Heart right ventricle (tissue), 16 donors: Measurements from ENCODE around the gene LPAR1. TPM values are rescaled to one million over a fixed set of nuclear protein-coding genes. Genes with fewer than 3 reads are reported as not detected.

Experiments
- ATAC-seq, 8 donors: fragments of 200-7000 bp; cut with Tn5 transposase; one replicate each; pipeline ENCODE4 v1.9.1; 2020; ENCODE audit warnings: mild to moderate bottlenecking in 8 of 8, moderate library complexity in 8 of 8, moderate number of reproducible peaks in 1 of 8
- DNase-seq, 2 donors: peaks; one replicate each; pipeline ENCODE4 v3.0.0-alpha.2; 2020
- H3K27ac ChIP-seq, 10 donors: fragments of 200-600 bp; sonication (generic) in 2 of 10; one replicate each; pipeline versions ENCODE4 v1.5.0 to v1.8.0; 2020 to 2022; ENCODE audit warnings: mild to moderate bottlenecking in 3 of 10
- H3K27me3 ChIP-seq, 7 donors: fragments of 200-600 bp; one replicate each; pipeline ENCODE4 v1.8.0; 2021 to 2022; ENCODE audit warnings: mild to moderate bottlenecking in 2 of 7
- H3K36me3 ChIP-seq, 9 donors: fragments of 200-600 bp; sonication (generic) in 1 of 9; one replicate each; pipeline versions ENCODE4 v1.5.0 to v1.8.0; 2020 to 2022; ENCODE audit warnings: mild to moderate bottlenecking in 2 of 9
- H3K4me1 ChIP-seq, 9 donors: fragments of 200-600 bp; sonication (generic) in 1 of 9; one replicate each; pipeline versions ENCODE4 v1.5.0 to v1.8.0; 2020 to 2022; ENCODE audit warnings: mild to moderate bottlenecking in 4 of 9
- H3K4me3 ChIP-seq, 10 donors: fragments of 200-600 bp; sonication (generic) in 2 of 10; one replicate each; pipeline versions ENCODE4 v1.5.0 to v1.8.0; 2020 to 2022; ENCODE audit warnings: mild to moderate bottlenecking in 7 of 10, moderate library complexity in 2 of 10
- H3K9me3 ChIP-seq, 11 donors: fragments of 200-600 bp in 10 of 11; sonication (generic) in 2 of 11; one replicate each; pipeline versions ENCODE4 v1.5.0 to v1.8.0; 2013 to 2022; ENCODE audit warnings: mild to moderate bottlenecking in 2 of 11, control low read depth in 1 of 11, moderate library complexity in 1 of 11
- WGBS, 2 donors: extraction: QIAGEN DNeasy Blood & Tissue Kit; methylation state at CpG; one replicate each; pipeline ENCODE4 v1.1.7; 2013; ENCODE audit warnings: inconsistent platforms in 1 of 2; 5-methylcytosine and 5-hydroxymethylcytosine counted together
- intact Hi-C, 10 donors: fragments of 100-400 bp; cut with DNase I; formaldehyde crosslinking; loops; one replicate each; pipeline versions ENCODE4 v1.11.1 to v1.14.2; 2022
- polyA plus RNA-seq, 2 donors: library from polyadenylated mRNA; stranded (reverse); fragments of 200-250 nt; gene quantifications; one replicate each; pipeline ENCODE4 v1.2.3, GENCODE V29; 2013
- total RNA-seq, 10 donors: library from RNA; stranded (reverse); fragmentation: NEBNext Ultra II Directional in 3 of 10; extraction: Animal tissue kit (Norgen Biotek cat#: 25700) in 3 of 10; gene quantifications; one replicate each; pipeline versions ENCODE4 v1.2.1 to v1.2.4, GENCODE V29; 2021 to 2023
- TF ChIP-seq, protein P1 (sequence below), 9 donors: fragments of 200-600 bp; sonication (generic) in 2 of 9; IDR thresholded peaks; one replicate each; pipeline versions ENCODE4 v1.5.0 to v1.8.0; 2021 to 2022; ENCODE audit warnings: antibody characterized with exemption in 9 of 9, mild to moderate bottlenecking in 5 of 9, moderate library complexity in 1 of 9
- donor health status: Arrhythmogenic right ventricular cardiomyopathy.
- donor health status: ischemic (EF 13 %, LVEDD 7.1; RV severe dilation, severe dysfunction).
- donor health status: healthy with polysubstance abuse.
- donor health status: DM: no; HTN: yes; CAD: no.
- donor health status: DM: no; HTN: no; CAD: no.
- donor health status: ischemic (EF 25% LVEDD 6.9; RV normal size, moderate dysfunction).
- donor health status: ischemic (EF 25% LVEDD 5.7; RV mildly dilated, moderate dysfunction).
- donor health status: healthy.
- donor health status: DM: yes; HTN: yes; CAD: no.
- donor health status: Ischemic cardiomyopathy.
- donor health status: ischemic (EF 35%, LVEDD 5.7; RV mildly dilated, moderate dysfunction).
- donor health status: nonischemic (EF 11% LVEDD 7.7; RV severe dilation, severe dysfunction).
- donor health status: DM: yes; HTN: yes; CAD: no.
- donor health status: PGD.
- donor health status: ischemic (EF 29% LVEDD 5.4; RV normal size, mild dysfunction).
- donor health status: nonischemic (EF 23%, LVEDD 6.1; RV moderate dilation, normal function).

LPAR1 gene
- total and polyA plus RNA-seq, 12 donors = 4.0 to 16.6 (median 7.7) TPM

DNA sequence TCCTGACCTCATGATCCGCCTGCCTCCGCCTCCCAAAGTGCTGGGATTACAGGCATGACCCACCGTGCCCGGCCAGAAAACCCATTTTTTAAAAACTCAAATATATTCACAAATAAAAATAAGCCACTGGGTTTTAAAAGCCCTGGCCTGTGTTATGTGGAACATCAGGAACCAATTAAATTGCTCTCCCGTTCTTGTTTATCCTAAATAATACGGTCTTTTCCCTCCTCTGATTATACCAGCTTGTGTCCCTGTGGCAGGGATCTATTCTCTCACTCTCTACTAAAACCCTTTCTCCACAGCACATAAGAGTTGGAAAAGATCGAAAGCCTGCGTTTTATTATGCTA lies 30.1 kb upstream of the LPAR1 start:
- DNase-seq = no peak
- no peaks in the 10 kb centered on the region for H3K27me3 ChIP-seq
- no peaks in the 10 kb centered on the region for H3K9me3 ChIP-seq
- 87 to 89% methylated on average over 8 of the region's 8 CpGs for WGBS, 2 donors
- ATAC-seq = no peak
- H3K4me1 ChIP-seq = peaks cover 0 to 28% (median 0%) of the 10 kb centered on the region in 9 donors
- H3K4me3 ChIP-seq = no peak overlapping the region
- H3K36me3 ChIP-seq = no peaks in the 10 kb centered on the region
- H3K27ac ChIP-seq = peak overlapping the region in 5 of 10 donors; percentile 37 to 76 (median 60)
- intact Hi-C loops = no loop called here
- TF ChIP-seq, protein P1, sequence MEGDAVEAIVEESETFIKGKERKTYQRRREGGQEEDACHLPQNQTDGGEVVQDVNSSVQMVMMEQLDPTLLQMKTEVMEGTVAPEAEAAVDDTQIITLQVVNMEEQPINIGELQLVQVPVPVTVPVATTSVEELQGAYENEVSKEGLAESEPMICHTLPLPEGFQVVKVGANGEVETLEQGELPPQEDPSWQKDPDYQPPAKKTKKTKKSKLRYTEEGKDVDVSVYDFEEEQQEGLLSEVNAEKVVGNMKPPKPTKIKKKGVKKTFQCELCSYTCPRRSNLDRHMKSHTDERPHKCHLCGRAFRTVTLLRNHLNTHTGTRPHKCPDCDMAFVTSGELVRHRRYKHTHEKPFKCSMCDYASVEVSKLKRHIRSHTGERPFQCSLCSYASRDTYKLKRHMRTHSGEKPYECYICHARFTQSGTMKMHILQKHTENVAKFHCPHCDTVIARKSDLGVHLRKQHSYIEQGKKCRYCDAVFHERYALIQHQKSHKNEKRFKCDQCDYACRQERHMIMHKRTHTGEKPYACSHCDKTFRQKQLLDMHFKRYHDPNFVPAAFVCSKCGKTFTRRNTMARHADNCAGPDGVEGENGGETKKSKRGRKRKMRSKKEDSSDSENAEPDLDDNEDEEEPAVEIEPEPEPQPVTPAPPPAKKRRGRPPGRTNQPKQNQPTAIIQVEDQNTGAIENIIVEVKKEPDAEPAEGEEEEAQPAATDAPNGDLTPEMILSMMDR (IDR thresholded peaks at IDR 0.05) = no peak

DNA sequence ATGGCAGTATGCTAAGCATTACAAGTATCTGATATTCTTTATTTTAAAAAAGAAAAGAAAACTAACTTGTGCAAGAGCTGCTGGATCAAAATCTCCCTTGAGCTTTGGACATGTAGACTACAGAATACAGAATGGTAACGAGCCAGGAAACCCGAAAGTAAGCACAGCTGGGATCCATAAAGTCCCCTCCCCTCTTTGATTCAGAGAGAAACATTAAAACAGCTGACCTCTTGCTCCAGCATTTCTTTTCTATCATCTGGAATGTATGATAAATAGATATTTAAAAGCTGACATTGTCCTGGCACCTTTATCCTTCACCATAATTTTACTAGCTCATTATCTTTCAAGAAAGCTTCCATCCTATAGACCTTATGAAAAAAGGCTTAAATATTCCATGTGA lies 28.2 kb upstream of the LPAR1 start:
- Histone ChIP-seq H3K4me3 (no peak overlapping the region), H3K9me3 (no peaks in the 10 kb centered on the region), H3K4me1 (peaks cover 0 to 28% (median 0%) of the 10 kb centered on the region in 9 donors), H3K36me3 (no peaks in the 10 kb centered on the region), H3K27me3 (no peaks in the 10 kb centered on the region), H3K27ac (peak overlapping the region in 6 of 10 donors; percentile 22 to 60 (median 28))
- intact Hi-C loops = no loop called here
- 51 to 57% methylated on average over 2 of the region's 2 CpGs for WGBS, 2 donors
- TF ChIP-seq, protein P1 (IDR thresholded peaks at IDR 0.05) = no peak
- peak in 2 of 8 donors; percentile 39 to 49 for ATAC-seq
- DNase-seq = no peak

DNA sequence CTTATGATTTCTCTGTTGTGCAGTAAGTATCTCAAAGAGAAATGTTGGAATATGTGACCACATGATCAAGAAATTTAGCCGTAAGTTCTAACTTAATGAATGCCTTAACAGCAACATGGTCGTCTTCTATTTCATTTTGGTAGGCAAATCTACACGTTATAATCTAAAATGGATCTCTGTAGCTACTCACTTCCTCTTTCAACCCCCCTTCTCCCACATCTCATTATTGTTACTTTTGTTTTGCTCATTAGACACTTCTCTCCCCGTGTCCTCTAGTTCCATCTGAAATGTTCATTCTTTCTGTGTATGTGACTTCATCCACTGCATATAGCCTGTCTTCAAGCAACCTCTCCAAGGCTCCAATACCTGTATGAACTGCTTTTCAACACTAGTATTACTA lies 27.1 kb upstream of the LPAR1 start:
- no peaks in the 10 kb centered on the region for H3K9me3 ChIP-seq
- no peak for ATAC-seq
- WGBS, 2 donors = 67 to 76% methylated on average over 4 of the region's 4 CpGs
- intact Hi-C loops = no loop called here
- no peak overlapping the region for H3K4me3 ChIP-seq
- TF ChIP-seq, protein P1 (IDR thresholded peaks at IDR 0.05) = no peak
- no peak for DNase-seq
- H3K36me3 ChIP-seq = no peaks in the 10 kb centered on the region
- H3K4me1 ChIP-seq = peaks cover 0 to 28% (median 0%) of the 10 kb centered on the region in 9 donors
- H3K27ac ChIP-seq = peak overlapping the region in 2 of 10 donors; percentile 56 to 60
- H3K27me3 ChIP-seq = no peaks in the 10 kb centered on the region

DNA sequence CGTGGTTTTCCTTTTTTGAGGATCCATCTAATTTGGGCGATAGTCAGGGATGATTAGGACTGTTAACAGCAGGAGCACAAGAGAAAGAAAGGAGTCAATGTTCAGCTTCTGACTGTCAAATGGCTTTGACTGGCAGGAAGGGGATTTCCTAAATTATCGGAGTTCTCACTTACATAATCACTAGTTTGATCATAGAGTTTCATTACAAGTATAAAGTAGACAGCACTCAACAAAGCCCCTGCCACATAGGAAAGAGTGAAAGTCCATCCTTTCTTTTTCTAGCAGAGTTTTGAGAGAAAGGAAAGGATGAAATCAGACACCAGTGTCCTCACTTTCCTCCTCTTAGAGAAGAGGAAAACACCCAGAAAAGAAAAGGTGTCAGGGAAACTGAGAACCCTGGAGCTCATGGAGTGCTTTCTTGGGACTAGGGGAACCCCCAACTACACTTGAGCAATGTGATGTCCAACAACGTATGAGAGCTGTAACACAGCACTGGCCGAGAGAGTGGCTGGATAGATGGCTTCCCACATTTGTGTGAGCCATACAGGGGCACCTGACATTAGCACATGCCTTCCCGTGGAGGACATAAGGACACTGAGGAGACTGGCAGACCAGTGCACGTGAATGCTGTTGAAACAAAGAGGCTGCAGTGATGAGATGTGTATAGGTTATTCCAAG lies 26.0 kb upstream of the LPAR1 start:
- Histone ChIP-seq H3K4me1 (peaks cover 0 to 28% (median 0%) of the 10 kb centered on the region in 9 donors), H3K27ac (no peak overlapping the region), H3K27me3 (peaks cover 0 to 4% (median 0%) of the 10 kb centered on the region in 7 donors), H3K9me3 (no peaks in the 10 kb centered on the region), H3K4me3 (no peak overlapping the region), H3K36me3 (no peaks in the 10 kb centered on the region)
- DNase-seq (no peak), ATAC-seq (no peak)
- intact Hi-C loops = no loop called here
- TF ChIP-seq, protein P1 (IDR thresholded peaks at IDR 0.05) = no peak
- 74 to 75% methylated on average over 7 of the region's 7 CpGs for WGBS, 2 donors
